Suprapubic skin (tissue), 4 donors: ENCODE data around the gene GFAP.

Experiments
- EP300 ChIP-seq: sonication (generic); formaldehyde crosslinking; IDR thresholded peaks from one replicate; pipeline ENCODE4 v1.6.1; 2017; ENCODE audit warnings: antibody characterized with exemption
- POLR2A ChIP-seq, 2 donors: fragments of 450-650 bp; IDR thresholded peaks; one replicate each; pipeline ENCODE4 v1.6.1; 2017; ENCODE audit warnings: antibody characterized with exemption in 2 of 2, mild to moderate bottlenecking in 2 of 2, moderate library complexity in 2 of 2
- POLR2AphosphoS5 ChIP-seq, 3 donors: sonication (generic); formaldehyde crosslinking; IDR thresholded peaks; one replicate each; pipeline ENCODE4 v1.6.1; 2017; ENCODE audit warnings: antibody characterized with exemption in 3 of 3
- TF ChIP-seq, protein P1 (sequence below), 2 donors: fragments of 200-600 bp in 1 of 2; fragments of 450-650 bp in 1 of 2; sonication (generic) in 1 of 2; IDR thresholded peaks; one replicate each; pipeline ENCODE4 v1.5.1; 2016 to 2019; ENCODE audit warnings: antibody characterized with exemption in 2 of 2, mild to moderate bottlenecking in 1 of 2, moderate library complexity in 1 of 2

- TF ChIP-seq, protein P1, sequence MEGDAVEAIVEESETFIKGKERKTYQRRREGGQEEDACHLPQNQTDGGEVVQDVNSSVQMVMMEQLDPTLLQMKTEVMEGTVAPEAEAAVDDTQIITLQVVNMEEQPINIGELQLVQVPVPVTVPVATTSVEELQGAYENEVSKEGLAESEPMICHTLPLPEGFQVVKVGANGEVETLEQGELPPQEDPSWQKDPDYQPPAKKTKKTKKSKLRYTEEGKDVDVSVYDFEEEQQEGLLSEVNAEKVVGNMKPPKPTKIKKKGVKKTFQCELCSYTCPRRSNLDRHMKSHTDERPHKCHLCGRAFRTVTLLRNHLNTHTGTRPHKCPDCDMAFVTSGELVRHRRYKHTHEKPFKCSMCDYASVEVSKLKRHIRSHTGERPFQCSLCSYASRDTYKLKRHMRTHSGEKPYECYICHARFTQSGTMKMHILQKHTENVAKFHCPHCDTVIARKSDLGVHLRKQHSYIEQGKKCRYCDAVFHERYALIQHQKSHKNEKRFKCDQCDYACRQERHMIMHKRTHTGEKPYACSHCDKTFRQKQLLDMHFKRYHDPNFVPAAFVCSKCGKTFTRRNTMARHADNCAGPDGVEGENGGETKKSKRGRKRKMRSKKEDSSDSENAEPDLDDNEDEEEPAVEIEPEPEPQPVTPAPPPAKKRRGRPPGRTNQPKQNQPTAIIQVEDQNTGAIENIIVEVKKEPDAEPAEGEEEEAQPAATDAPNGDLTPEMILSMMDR (IDR thresholded peaks at IDR 0.05), result no peak
- TF ChIP-seq POLR2A (IDR thresholded peaks at IDR 0.05) (no peak), POLR2AphosphoS5 (IDR thresholded peaks at IDR 0.05) (no peak), EP300 (no peak)
These were observed 23.1 kb downstream of the GFAP start for GRCh38 chr17:44892250-44892649.
